ENCODE measurements around the gene OR2H2.

The OR2H2 gene

GRCh38 chr6:29631209-29631810, 46.4 kb downstream of the OR2H2 start:
- no peak for DNase-seq

- DNase-seq = peak; percentile 61
Measured at GRCh38 chr6:29631860-29632731, 47.2 kb downstream of the OR2H2 start.

- DNase-seq = peak; percentile 88
Measured at GRCh38 chr6:29632789-29633533, 48.0 kb downstream of the OR2H2 start, which contains the start of gene GABBR1. Gene GABBR1, minus strand, starts transcription at chr6:29633183. Its CDS starts 798 bp downstream, at chr6:29632385.

GRCh38 chr6:29633534-29633905, 48.6 kb downstream of the OR2H2 start:
- DNase-seq = no peak

GRCh38 chr6:29637247-29637646, 52.3 kb downstream of the OR2H2 start:
- DNase-seq = no peak
